Activated CD8-positive, alpha-beta memory T cell treated with anti-CD3 and anti-CD28 coated beads, Interleukin-2, amount 10 ng/mL, durations not matched to agents 7 days and 5 days (primary cell): ENCODE results near the gene PTPRN2. TPM values are rescaled to one million over a fixed set of nuclear protein-coding genes. Genes with fewer than 3 reads are reported as not detected.

Experiments used
- ATAC-seq: fragments of 150-1000 bp; cut with Tn5 transposase; one replicate; pipeline ENCODE4 v1.10.0; 2021; ENCODE audit warnings: moderate library complexity
- CTCF ChIA-PET: fragments of 350-600 bp; sonication (Branson Sonifier 250); formaldehyde crosslinking; loops from one replicate; lab custom pipeline; 2021; ENCODE audit warnings: antibody characterized with exemption; lab: Charles Lee
- DNase-seq: peaks from one replicate; pipeline ENCODE4 v3.0.0-alpha.2; 2020
- H3K27ac Mint-ChIP-seq: one replicate; pipeline ENCODE4 v1.8.0; 2021; ENCODE audit warnings: mild to moderate bottlenecking, mixed read lengths
- H3K27me3 Mint-ChIP-seq: one replicate; pipeline ENCODE4 v1.8.0; 2021; ENCODE audit warnings: mixed read lengths
- H3K36me3 Mint-ChIP-seq: one replicate; pipeline ENCODE4 v1.8.0; 2021; ENCODE audit warnings: mild to moderate bottlenecking, mixed read lengths
- H3K4me1 Mint-ChIP-seq: one replicate; pipeline ENCODE4 v1.8.0; 2021; ENCODE audit warnings: mixed read lengths
- H3K4me3 Mint-ChIP-seq: one replicate; pipeline ENCODE4 v1.8.0; 2021; ENCODE audit warnings: mild to moderate bottlenecking, moderate library complexity, mixed read lengths
- H3K9me3 Mint-ChIP-seq: one replicate; pipeline ENCODE4 v1.8.0; 2022; ENCODE audit warnings: low read depth, mixed read lengths
- total RNA-seq, 2 experiments: library from RNA; stranded (reverse); gene quantifications; one replicate each; pipeline ENCODE4 v1.2.3, GENCODE V29; 2021

PTPRN2 gene
- total RNA-seq, 2 experiments from 2014 or later = 3.2 to 5.7 TPM

DNA sequence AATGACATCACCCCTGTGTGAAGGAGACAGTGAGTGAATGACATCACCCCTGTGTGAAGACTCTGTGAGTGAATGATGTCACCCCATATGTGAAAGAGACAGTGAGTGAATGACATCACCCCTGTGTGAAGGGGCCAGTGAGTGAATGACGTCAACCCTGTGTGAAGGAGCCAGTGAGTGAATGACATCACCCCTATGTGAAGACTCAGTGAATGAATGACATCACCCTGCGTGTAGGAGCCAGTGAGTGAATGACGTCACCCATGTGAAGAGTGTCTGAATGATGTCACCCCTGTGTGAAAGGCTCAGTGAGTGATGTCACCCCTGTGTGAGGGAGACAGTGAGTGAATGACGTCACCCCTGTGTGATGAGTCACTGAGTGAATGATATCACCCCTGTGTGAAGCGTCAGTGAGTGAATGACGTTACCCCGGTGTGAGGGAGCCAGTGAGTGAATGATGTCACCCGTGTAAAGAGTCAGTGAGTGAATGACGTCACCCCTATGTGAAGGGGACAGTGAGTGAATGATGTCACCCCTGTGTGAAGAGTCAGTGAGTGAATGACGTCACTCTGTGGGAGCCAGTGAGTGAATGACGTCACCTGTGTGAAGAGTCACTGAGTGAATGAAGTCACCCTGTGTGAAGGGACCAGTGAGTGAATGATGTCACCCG, 478.1 kb downstream of the PTPRN2 start:
- no peak for ATAC-seq
- Mint-ChIP-seq H3K9me3 (peaks cover 14% of the 10 kb centered on the region), H3K4me3 (no peak overlapping the region), H3K27me3 (no peaks in the 10 kb centered on the region), H3K4me1 (no peaks in the 10 kb centered on the region), H3K27ac (no peak overlapping the region), H3K36me3 (no peaks in the 10 kb centered on the region)
- CTCF ChIA-PET = no interaction called here
- no peak for DNase-seq

DNA sequence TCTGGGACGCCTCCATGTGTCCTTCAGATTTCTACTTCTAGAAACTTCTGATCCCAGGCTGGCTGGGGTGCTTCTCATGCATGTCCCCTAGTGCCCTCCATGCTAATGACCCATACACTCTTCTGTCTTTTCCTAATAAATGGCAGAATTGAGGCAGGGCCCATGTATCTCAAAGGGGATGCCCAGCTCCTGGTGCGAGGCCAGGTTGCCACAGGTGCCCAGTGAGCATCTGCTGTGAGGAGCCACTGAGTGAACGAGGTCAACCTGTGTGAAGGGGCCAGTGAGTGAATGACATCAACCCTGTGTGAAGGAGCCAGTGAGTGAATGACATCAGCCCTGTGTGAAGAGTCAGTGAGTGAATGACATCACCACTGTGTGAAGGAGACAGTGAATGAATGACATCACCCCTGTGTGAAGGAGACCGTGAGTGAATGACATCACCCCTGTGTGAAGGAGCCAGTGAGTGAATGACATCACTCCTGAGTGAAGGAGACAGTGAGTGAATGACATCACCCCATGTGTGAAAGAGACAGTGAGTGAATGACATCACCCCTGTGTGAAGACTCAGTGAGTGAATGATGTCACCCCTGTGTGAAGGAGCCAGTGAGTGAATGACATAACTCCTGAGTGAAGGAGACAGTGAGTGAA, 478.9 kb downstream of the PTPRN2 start:
- Mint-ChIP-seq H3K36me3 (no peaks in the 10 kb centered on the region), H3K4me1 (no peaks in the 10 kb centered on the region), H3K9me3 (peaks cover 14% of the 10 kb centered on the region), H3K27me3 (no peaks in the 10 kb centered on the region), H3K27ac (no peak overlapping the region), H3K4me3 (no peak overlapping the region)
- DNase-seq (no peak), ATAC-seq (no peak)
- CTCF ChIA-PET = no interaction called here

DNA sequence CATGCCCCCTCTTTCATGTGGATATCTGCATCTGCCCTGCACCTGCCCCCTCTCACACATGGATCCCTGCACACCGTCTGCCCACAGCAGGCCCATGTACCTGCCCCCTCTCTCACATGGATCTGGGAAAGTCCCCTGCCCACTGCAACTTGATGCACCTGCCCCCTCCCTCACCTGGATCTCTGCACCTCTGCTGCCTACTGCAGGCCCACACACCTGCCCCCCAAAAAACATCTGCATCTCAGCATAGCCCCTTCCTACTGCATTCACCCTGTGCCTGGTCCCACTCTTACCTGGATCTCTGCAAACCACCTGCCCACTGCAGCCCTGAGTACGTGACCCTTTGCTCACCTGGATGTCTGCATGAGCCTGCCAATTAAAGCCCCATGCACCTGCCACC, 479.8 kb downstream of the PTPRN2 start:
- Mint-ChIP-seq H3K27ac (no peak overlapping the region), H3K9me3 (peaks cover 8% of the 10 kb centered on the region), H3K4me3 (no peak overlapping the region), H3K36me3 (no peaks in the 10 kb centered on the region), H3K27me3 (no peaks in the 10 kb centered on the region), H3K4me1 (no peaks in the 10 kb centered on the region)
- CTCF ChIA-PET = no interaction called here
- DNase-seq (no peak), ATAC-seq (no peak)

GRCh38 chr7:158106272-158106671, 481.4 kb downstream of the PTPRN2 start:
- no peak for ATAC-seq
- Mint-ChIP-seq H3K9me3 (peaks cover 8% of the 10 kb centered on the region), H3K27me3 (no peaks in the 10 kb centered on the region), H3K4me1 (no peaks in the 10 kb centered on the region), H3K4me3 (no peak overlapping the region), H3K27ac (no peak overlapping the region), H3K36me3 (no peaks in the 10 kb centered on the region)
- DNase-seq = no peak
- CTCF ChIA-PET = no interaction called here

DNA sequence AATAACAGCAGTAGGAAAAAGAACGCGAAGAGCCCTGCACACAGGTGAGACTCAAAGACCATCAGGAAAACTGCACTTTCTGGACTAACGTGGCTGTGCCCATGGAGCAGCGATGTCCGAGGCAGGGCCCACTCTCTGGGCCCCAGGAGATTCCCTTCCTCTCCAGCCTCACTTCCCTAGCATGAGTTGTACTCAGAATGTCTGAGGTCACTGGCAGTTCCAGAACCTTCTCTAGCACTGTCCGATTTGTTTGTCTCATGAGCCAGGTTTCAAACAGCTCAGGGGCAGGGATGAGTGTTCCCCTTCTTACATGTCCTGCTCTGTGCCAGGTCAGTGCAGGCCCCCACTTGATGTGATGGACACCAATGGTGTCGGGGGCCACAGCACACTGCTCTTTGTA, 484.2 kb downstream of the PTPRN2 start:
- Mint-ChIP-seq H3K27ac (no peak overlapping the region), H3K27me3 (no peaks in the 10 kb centered on the region), H3K4me1 (no peaks in the 10 kb centered on the region), H3K9me3 (no peaks in the 10 kb centered on the region), H3K4me3 (no peak overlapping the region), H3K36me3 (no peaks in the 10 kb centered on the region)
- DNase-seq (peak; percentile 8), ATAC-seq (no peak)
- CTCF ChIA-PET = no interaction called here

- DNase-seq = peak; percentile 16
- CTCF ChIA-PET = no interaction called here
- H3K4me3 Mint-ChIP-seq = no peak overlapping the region
- no peaks in the 10 kb centered on the region for H3K36me3 Mint-ChIP-seq
- no peaks in the 10 kb centered on the region for H3K27me3 Mint-ChIP-seq
- no peak for ATAC-seq
- no peak overlapping the region for H3K27ac Mint-ChIP-seq
- H3K4me1 Mint-ChIP-seq = no peaks in the 10 kb centered on the region
- no peaks in the 10 kb centered on the region for H3K9me3 Mint-ChIP-seq
Observed at GRCh38 chr7:158102897-158103296, 484.7 kb downstream of the PTPRN2 start.

DNA sequence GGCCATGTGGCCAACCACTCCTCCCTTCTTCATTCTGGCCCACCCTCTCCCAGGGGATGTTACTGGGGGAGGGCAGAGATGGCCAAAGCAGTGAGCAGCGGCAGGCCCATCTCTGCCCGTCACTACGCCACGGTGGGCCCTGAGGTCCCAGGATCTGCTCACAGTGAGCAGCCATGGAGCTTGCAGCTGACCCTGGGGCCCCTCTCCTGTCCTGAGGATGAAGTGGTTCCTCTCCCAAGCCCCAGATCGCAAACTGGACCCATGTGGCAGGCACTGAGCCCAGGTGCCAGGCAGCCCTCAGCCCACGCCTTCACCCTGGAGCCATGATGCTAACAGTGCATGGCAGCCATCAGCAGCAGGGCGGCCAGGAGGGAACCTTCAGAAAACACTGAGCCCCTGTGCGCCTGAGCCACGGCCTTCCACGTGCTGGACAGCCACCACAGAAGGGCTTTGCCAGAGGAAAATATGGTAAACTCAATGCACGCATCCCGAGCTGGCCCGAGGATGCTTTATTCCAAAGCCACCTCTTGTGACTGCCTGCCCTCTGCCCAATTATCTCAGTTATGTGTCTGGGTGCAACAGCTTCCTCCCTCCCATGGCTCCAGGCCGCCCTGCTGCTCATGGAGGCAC, 485.7 kb downstream of the PTPRN2 start:
- no peaks in the 10 kb centered on the region for H3K9me3 Mint-ChIP-seq
- no peak overlapping the region for H3K4me3 Mint-ChIP-seq
- DNase-seq = peak; percentile 15
- no peak for ATAC-seq
- CTCF ChIA-PET = no interaction called here
- H3K4me1 Mint-ChIP-seq = no peaks in the 10 kb centered on the region
- no peaks in the 10 kb centered on the region for H3K36me3 Mint-ChIP-seq
- no peak overlapping the region for H3K27ac Mint-ChIP-seq
- no peaks in the 10 kb centered on the region for H3K27me3 Mint-ChIP-seq

- Mint-ChIP-seq H3K9me3 (no peaks in the 10 kb centered on the region), H3K4me1 (no peaks in the 10 kb centered on the region), H3K27ac (no peak overlapping the region), H3K4me3 (no peak overlapping the region), H3K27me3 (no peaks in the 10 kb centered on the region), H3K36me3 (no peaks in the 10 kb centered on the region)
- ATAC-seq (no peak), DNase-seq (no peak)
- CTCF ChIA-PET = no interaction called here
Observed at GRCh38 chr7:158098125-158099030, 489.2 kb downstream of the PTPRN2 start.

DNA sequence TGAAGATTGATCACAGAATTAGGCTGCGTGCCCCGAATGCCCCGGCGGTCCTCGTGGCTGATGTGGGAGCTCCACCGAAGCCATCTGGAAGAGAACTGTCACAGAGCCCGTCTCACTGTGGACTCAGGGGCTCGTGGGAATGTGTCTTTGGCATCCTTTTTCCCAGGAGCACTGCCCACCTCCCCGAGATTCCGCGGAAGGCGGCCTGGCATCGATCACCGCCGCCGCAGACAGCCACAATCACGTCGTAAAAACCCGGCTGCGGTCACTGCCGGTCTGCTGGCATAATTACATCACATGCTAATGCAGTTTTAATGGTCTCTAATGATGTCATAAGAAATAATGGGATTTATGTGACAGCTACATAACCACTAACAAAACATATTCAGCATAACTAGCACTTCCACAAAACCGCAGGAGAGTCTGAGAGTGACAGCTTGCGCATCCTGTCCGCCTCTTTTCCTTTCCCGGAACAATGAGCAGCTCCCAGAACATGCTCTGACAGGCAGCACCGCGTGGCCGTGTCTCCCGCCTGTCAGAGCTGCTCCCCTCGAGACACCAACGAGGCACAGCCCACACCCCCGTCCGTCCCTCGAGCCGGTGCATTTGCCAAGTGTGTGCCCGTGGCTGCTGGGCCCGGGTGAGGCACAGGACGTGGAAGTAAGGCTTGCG, 490.0 kb downstream of the PTPRN2 start:
- H3K4me1 Mint-ChIP-seq = no peaks in the 10 kb centered on the region
- CTCF ChIA-PET = no interaction called here
- H3K9me3 Mint-ChIP-seq = no peaks in the 10 kb centered on the region
- ATAC-seq (no peak), DNase-seq (no peak)
- H3K27me3 Mint-ChIP-seq = no peaks in the 10 kb centered on the region
- H3K36me3 Mint-ChIP-seq = no peaks in the 10 kb centered on the region
- no peak overlapping the region for H3K27ac Mint-ChIP-seq
- H3K4me3 Mint-ChIP-seq = no peak overlapping the region

DNA sequence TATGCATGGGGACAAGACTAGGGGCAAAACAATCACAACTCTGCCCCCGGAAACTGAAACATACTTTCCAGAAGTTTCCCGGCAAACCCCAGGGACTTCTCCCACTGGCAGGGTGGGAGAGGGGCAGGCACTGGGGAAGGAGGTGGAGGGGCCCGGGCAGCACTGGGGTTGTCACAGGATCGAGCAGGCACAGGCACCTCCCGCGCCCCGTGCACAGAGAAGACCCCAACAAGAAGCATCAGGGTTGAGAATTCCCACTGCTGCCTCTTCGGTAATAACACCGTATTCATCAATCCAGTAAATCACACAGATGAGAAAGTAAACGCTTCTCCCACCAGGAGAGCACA, 490.5 kb downstream of the PTPRN2 start:
- H3K27me3 Mint-ChIP-seq = no peaks in the 10 kb centered on the region
- H3K4me3 Mint-ChIP-seq = no peak overlapping the region
- no peaks in the 10 kb centered on the region for H3K9me3 Mint-ChIP-seq
- no peaks in the 10 kb centered on the region for H3K4me1 Mint-ChIP-seq
- CTCF ChIA-PET = no interaction called here
- DNase-seq (no peak), ATAC-seq (no peak)
- no peaks in the 10 kb centered on the region for H3K36me3 Mint-ChIP-seq
- H3K27ac Mint-ChIP-seq = no peak overlapping the region

DNA sequence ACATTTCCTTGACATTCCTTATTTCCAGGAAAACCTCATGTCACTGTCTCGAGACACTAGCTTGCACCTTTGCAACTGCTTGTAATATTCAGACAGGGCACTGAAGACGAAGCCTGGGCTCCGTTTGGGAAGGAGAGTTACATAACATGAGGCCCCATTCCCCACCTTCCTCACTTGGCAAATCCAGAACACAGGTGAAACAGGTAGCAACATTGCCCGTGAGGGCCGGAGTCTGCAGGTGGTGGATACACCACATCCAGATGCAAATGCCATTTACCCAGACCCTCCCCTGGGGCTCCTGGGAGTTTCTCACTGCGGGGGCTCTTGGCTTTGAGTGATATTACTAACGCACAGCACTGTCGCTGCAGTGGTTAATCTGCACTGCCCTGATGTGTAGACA, 491.0 kb downstream of the PTPRN2 start:
- Mint-ChIP-seq H3K4me1 (no peaks in the 10 kb centered on the region), H3K9me3 (no peaks in the 10 kb centered on the region), H3K27me3 (no peaks in the 10 kb centered on the region), H3K27ac (no peak overlapping the region), H3K36me3 (no peaks in the 10 kb centered on the region), H3K4me3 (no peak overlapping the region)
- CTCF ChIA-PET = no interaction called here
- ATAC-seq (no peak), DNase-seq (no peak)

DNA sequence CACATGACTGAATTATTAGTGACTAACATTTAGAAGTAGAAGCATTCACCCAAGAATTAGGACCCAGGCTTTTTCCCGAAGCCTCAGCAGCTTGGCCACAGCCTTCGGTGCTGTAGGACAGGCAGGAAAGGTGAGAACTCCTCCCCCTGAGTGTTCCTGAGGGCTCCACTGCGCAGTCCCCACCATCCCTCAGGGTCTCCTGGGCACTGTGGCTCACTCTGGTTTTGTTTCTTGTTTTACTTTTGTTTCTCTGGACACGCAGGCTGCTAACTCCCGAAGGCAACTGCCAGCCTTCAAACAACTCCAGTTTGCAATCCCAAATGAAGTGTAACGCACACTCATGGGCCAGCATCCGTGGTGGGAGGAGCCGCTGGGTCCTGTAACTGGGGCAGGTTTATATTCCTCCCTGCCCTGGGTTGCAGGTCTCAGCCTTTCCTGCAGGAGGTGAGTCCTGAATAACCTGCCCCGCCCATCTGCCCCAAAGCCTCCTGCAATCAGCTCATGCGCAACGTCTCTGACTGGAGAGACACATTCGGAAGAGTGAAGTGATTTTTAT, 492.9 kb downstream of the PTPRN2 start:
- ATAC-seq (no peak), DNase-seq (no peak)
- no peaks in the 10 kb centered on the region for H3K27me3 Mint-ChIP-seq
- no peaks in the 10 kb centered on the region for H3K36me3 Mint-ChIP-seq
- CTCF ChIA-PET = no interaction called here
- H3K9me3 Mint-ChIP-seq = peaks cover 3% of the 10 kb centered on the region
- H3K4me1 Mint-ChIP-seq = no peaks in the 10 kb centered on the region
- H3K27ac Mint-ChIP-seq = no peak overlapping the region
- no peak overlapping the region for H3K4me3 Mint-ChIP-seq

- Mint-ChIP-seq H3K36me3 (no peaks in the 10 kb centered on the region), H3K27me3 (no peaks in the 10 kb centered on the region), H3K9me3 (peaks cover 3% of the 10 kb centered on the region), H3K4me3 (no peak overlapping the region), H3K27ac (no peak overlapping the region), H3K4me1 (no peaks in the 10 kb centered on the region)
- ATAC-seq (no peak), DNase-seq (no peak)
- CTCF ChIA-PET = no interaction called here
Observed at GRCh38 chr7:158094046-158094445, 493.6 kb downstream of the PTPRN2 start.
